ENCODE data around the gene ATXN7L1.

DNA sequence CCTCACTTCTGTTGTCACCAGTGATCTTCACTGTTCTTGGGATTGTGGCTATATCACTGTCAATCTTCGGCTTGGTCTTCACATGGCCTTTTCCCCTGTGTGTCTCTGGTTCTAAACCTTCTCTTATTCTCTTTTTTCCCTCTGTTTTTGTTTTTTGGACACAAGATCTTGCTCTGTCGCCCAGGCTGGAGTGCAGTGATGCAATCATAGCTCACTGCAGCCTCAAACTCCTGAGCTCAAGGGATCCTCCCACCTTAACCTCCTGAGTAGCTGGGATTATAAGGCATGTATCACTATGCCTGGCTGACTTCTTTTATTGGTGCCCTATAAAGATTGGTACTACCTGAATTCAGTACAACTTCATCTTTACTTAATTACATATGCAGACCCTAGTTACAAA, 151.7 kb downstream of the ATXN7L1 start:
- TF ChIP-seq ZNF672 (CRISPR knock-in tag; IDR thresholded peaks at IDR 0.05) (no peak), HNRNPH1 (optimal IDR thresholded peaks at IDR 0.05; ENCODE audit: low read depth, low read length) (no peak), MAFG (CRISPR knock-in tag; IDR thresholded peaks at IDR 0.05) (no peak), ZBTB7A (CRISPR knock-in tag; IDR thresholded peaks at IDR 0.05) (no peak), HOXA7 (CRISPR knock-in tag; IDR thresholded peaks at IDR 0.05) (no peak), TAF1 (CRISPR knock-in tag; IDR thresholded peaks at IDR 0.05) (no peak), NR1H2 (CRISPR knock-in tag; IDR thresholded peaks at IDR 0.05; ENCODE audit: borderline replicate concordance, low read depth) (no peak), U2AF1 (optimal IDR thresholded peaks at IDR 0.05; ENCODE audit: low read depth, low read length) (no peak), CHD4 (IDR thresholded peaks at IDR 0.05; ENCODE audit: borderline replicate concordance, low read length) (no peak)
- TF ChIP-seq, protein P1, sequence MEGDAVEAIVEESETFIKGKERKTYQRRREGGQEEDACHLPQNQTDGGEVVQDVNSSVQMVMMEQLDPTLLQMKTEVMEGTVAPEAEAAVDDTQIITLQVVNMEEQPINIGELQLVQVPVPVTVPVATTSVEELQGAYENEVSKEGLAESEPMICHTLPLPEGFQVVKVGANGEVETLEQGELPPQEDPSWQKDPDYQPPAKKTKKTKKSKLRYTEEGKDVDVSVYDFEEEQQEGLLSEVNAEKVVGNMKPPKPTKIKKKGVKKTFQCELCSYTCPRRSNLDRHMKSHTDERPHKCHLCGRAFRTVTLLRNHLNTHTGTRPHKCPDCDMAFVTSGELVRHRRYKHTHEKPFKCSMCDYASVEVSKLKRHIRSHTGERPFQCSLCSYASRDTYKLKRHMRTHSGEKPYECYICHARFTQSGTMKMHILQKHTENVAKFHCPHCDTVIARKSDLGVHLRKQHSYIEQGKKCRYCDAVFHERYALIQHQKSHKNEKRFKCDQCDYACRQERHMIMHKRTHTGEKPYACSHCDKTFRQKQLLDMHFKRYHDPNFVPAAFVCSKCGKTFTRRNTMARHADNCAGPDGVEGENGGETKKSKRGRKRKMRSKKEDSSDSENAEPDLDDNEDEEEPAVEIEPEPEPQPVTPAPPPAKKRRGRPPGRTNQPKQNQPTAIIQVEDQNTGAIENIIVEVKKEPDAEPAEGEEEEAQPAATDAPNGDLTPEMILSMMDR (CRISPR knock-in tag; IDR thresholded peaks at IDR 0.05), result no peak
- TF ChIP-seq, protein P2, sequence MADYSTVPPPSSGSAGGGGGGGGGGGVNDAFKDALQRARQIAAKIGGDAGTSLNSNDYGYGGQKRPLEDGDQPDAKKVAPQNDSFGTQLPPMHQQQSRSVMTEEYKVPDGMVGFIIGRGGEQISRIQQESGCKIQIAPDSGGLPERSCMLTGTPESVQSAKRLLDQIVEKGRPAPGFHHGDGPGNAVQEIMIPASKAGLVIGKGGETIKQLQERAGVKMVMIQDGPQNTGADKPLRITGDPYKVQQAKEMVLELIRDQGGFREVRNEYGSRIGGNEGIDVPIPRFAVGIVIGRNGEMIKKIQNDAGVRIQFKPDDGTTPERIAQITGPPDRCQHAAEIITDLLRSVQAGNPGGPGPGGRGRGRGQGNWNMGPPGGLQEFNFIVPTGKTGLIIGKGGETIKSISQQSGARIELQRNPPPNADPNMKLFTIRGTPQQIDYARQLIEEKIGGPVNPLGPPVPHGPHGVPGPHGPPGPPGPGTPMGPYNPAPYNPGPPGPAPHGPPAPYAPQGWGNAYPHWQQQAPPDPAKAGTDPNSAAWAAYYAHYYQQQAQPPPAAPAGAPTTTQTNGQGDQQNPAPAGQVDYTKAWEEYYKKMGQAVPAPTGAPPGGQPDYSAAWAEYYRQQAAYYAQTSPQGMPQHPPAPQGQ (CRISPR knock-in tag; IDR thresholded peaks at IDR 0.05; ENCODE audit: borderline replicate concordance), result no peak
